ENCODE results near the gene ANKRD13C.
A peak's percentile ranks its signal among the peaks of the same experiment; 100 is the strongest.

The ANKRD13C gene

GRCh38 chr1:70288166-70288565, 66.4 kb downstream of the ANKRD13C start:
- DNase-seq, result no peak

- no peak for DNase-seq
These were observed 68.1 kb downstream of the ANKRD13C start for GRCh38 chr1:70286453-70286852.

GRCh38 chr1:70284366-70284765, 70.2 kb downstream of the ANKRD13C start:
- no peak for DNase-seq

- no peak for DNase-seq
These were observed 75.8 kb downstream of the ANKRD13C start for GRCh38 chr1:70278710-70279109.

GRCh38 chr1:70277875-70278274, 76.6 kb downstream of the ANKRD13C start:
- DNase-seq, result no peak

- DNase-seq, result no peak
These were observed 88.6 kb downstream of the ANKRD13C start for GRCh38 chr1:70265946-70266345.

- no peak for DNase-seq
These were observed 89.7 kb downstream of the ANKRD13C start for GRCh38 chr1:70264839-70265238.

GRCh38 chr1:70256664-70257063, 97.9 kb downstream of the ANKRD13C start:
- no peak for DNase-seq

GRCh38 chr1:70248729-70249128, 105.8 kb downstream of the ANKRD13C start:
- DNase-seq, result no peak

GRCh38 chr1:70247768-70248167, 106.8 kb downstream of the ANKRD13C start:
- DNase-seq, result no peak

- no peak for DNase-seq
These were observed 107.4 kb downstream of the ANKRD13C start for GRCh38 chr1:70247122-70247521.

GRCh38 chr1:70239940-70240339, 114.6 kb downstream of the ANKRD13C start:
- no peak for DNase-seq

- no peak for DNase-seq
These were observed 119.8 kb downstream of the ANKRD13C start for GRCh38 chr1:70234733-70235132.

GRCh38 chr1:70231475-70231874, 123.0 kb downstream of the ANKRD13C start:
- no peak for DNase-seq

- DNase-seq, result no peak
These were observed 125.9 kb downstream of the ANKRD13C start for GRCh38 chr1:70228670-70229069.

GRCh38 chr1:70227439-70227838, 127.1 kb downstream of the ANKRD13C start:
- DNase-seq, result no peak

GRCh38 chr1:70224954-70225353, 129.6 kb downstream of the ANKRD13C start:
- DNase-seq, result no peak

- no peak for DNase-seq
These were observed 131.7 kb downstream of the ANKRD13C start for GRCh38 chr1:70222716-70223235.

- peak; percentile 97 for DNase-seq
These were observed 133.0 kb downstream of the ANKRD13C start, which contains the start of gene SRSF11 for GRCh38 chr1:70221238-70222121. Gene SRSF11 (plus strand): TSS chr1:70221380. CDS start chr1:70221637, 257 bp downstream.

GRCh38 chr1:70220517-70221237, 133.8 kb downstream of the ANKRD13C start:
- DNase-seq, result no peak

GRCh38 chr1:70220015-70220414, 134.5 kb downstream of the ANKRD13C start:
- DNase-seq, result no peak

- DNase-seq, result no peak
These were observed 143.0 kb downstream of the ANKRD13C start for GRCh38 chr1:70211541-70211940.

- DNase-seq, result no peak
These were observed 143.7 kb downstream of the ANKRD13C start for GRCh38 chr1:70210820-70211219.
